GM13976 (cell line): ENCODE measurements around the gene DRD2.

Experiments
- DNase-seq: peaks from one replicate; pipeline ENCODE4 v3.0.0; 2012; ENCODE audit warnings: low spot score
- in situ Hi-C: fragments of 300-500 bp; cut with MboI; formaldehyde crosslinking; loops from one replicate; pipeline ENCODE4 v1.12.0; 2022; ENCODE audit warnings: low sequenced_read_pairs, mixed read lengths, inconsistent platforms; ENCODE audit not compliant: unreplicated experiment
- TF ChIP-seq, protein P1 (sequence below): IDR thresholded peaks from 2 replicates; pipeline ENCODE4 v1.5.1; 2012; ENCODE audit warnings: borderline replicate concordance, mild to moderate bottlenecking; ENCODE audit not compliant: insufficient read depth; ENCODE audit errors: extremely low read depth, missing control alignments, control extremely low read depth

The DRD2 gene

GRCh38 chr11:113394919-113395318 is 80.3 kb downstream of the DRD2 start:
- TF ChIP-seq, protein P1, sequence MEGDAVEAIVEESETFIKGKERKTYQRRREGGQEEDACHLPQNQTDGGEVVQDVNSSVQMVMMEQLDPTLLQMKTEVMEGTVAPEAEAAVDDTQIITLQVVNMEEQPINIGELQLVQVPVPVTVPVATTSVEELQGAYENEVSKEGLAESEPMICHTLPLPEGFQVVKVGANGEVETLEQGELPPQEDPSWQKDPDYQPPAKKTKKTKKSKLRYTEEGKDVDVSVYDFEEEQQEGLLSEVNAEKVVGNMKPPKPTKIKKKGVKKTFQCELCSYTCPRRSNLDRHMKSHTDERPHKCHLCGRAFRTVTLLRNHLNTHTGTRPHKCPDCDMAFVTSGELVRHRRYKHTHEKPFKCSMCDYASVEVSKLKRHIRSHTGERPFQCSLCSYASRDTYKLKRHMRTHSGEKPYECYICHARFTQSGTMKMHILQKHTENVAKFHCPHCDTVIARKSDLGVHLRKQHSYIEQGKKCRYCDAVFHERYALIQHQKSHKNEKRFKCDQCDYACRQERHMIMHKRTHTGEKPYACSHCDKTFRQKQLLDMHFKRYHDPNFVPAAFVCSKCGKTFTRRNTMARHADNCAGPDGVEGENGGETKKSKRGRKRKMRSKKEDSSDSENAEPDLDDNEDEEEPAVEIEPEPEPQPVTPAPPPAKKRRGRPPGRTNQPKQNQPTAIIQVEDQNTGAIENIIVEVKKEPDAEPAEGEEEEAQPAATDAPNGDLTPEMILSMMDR, result no peak
- in situ Hi-C loops, result no loop called here

DNA sequence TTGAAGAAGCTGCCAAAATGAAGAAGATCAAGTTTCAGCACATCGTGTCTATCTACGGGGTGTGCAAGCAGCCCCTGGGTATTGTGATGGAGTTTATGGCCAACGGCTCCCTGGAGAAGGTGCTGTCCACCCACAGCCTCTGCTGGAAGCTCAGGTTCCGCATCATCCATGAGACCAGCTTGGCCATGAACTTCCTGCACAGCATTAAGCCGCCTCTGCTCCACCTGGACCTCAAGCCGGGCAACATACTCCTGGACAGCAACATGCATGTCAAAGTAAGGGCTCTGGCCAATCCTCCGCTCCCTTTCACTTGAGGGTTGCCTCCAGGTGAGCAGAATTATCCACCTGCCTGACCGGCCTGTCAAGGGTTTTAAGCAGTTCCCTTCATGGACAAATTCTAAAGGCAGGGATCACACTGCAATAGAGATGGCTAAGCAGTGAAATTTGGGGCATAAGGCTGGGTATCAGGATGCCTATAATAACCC is 81.7 kb downstream of the DRD2 start:
- in situ Hi-C loops, result no loop called here

More at GRCh38 chr11:113394919-113395318, 80.3 kb downstream of the DRD2 start:
- no peak for DNase-seq

DNA sequence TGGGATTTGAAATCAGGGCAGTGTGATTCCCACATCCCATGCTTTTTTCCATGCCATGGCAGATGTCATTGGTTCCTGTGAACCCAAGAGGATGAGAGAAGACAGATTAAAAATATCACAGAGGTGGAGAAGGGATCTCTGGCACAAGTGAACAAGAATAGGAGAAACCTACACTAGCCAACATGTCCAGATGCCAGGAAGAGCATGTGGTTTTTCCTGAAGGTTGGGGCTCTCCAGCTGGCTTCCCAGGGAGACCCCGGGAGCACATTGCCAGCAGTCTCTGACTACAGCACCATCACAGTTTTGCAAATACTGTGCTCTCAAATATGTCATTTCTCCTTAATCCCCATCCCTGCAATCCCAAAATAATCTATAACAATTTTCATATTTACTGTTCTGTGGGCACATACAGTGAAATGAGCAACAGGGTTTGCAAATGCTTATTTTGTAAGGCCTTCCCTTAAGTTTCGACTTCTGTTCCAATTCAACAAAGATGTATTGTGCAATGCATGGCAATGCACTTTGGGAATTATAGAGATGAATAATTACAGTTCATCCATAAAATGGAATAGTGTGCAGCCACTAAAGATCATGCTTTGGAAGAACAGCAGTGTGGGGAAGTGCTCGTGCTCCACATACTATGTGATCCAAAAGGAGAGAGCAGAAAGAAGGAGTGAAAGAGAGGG is 82.8 kb downstream of the DRD2 start:
- in situ Hi-C loops, result no loop called here
- TF ChIP-seq, protein P1, result no peak
- DNase-seq, result no peak

More for the DNA sequence above, 81.7 kb downstream of the DRD2 start:
- no peak for DNase-seq
- TF ChIP-seq, protein P1, result no peak

GRCh38 chr11:113389272-113389671 is 85.9 kb downstream of the DRD2 start:
- TF ChIP-seq, protein P1, result no peak
- in situ Hi-C loops, result no loop called here
- DNase-seq, result no peak

GRCh38 chr11:113387605-113388211 is 87.5 kb downstream of the DRD2 start, which contains the start of gene ANKK1:
TSS of gene ANKK1 (plus strand) at chr11:113387779. CDS start at chr11:113387885, 106 bp downstream.
- TF ChIP-seq, protein P1, result no peak
- DNase-seq, result no peak

DNA sequence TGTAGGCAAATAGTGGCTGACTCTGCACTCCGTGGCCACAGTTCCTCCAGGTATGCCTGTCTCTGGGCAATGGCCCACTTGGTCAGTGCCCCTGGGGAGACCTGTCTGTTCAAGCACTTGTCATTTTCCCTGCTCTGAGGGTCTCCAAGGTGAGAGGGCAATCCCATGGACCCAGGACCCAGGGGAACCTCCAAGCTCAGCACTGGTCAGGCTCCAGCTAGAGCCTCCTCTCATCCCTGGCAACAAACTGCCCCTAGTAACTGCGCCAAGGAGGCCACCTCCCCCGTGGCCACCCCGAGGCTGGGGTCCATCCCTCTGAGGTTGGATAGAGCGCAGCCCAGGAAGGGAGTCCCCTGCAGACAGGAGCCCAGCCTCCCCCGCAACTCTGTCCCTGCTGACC is 88.3 kb downstream of the DRD2 start:
- in situ Hi-C loops, result no loop called here
- TF ChIP-seq, protein P1, result no peak
- DNase-seq, result no peak

More at GRCh38 chr11:113387605-113388211, 87.5 kb downstream of the DRD2 start, which contains the start of gene ANKK1:
- in situ Hi-C loops, result no loop called here
